GM18951 (cell line): ENCODE results near the gene SERPINE1.

Experiments used
- POLR2A ChIP-seq: IDR thresholded peaks from 4 replicates; pipeline ENCODE4 v1.6.1; 2011; ENCODE audit warnings: mild to moderate bottlenecking; ENCODE audit not compliant: insufficient read length, insufficient read depth; ENCODE audit errors: extremely low read depth
- in situ Hi-C: fragments of 300-500 bp; cut with MboI; formaldehyde crosslinking; loops from one replicate; pipeline ENCODE4 v1.12.0; 2022; ENCODE audit warnings: low sequenced_read_pairs, mixed read lengths, inconsistent platforms; ENCODE audit not compliant: unreplicated experiment

The SERPINE1 gene

GRCh38 chr7:101169110-101169837 is 42.4 kb downstream of the SERPINE1 start:
- TF ChIP-seq POLR2A = no peak
- in situ Hi-C loops = no loop called here

- TF ChIP-seq POLR2A = no peak
- in situ Hi-C loops = no loop called here
Measured at GRCh38 chr7:101169838-101170551, 43.1 kb downstream of the SERPINE1 start.

GRCh38 chr7:101170617-101171441 is 43.9 kb downstream of the SERPINE1 start:
- TF ChIP-seq POLR2A = no peak

GRCh38 chr7:101171442-101171837 is 44.5 kb downstream of the SERPINE1 start:
- no peak for TF ChIP-seq POLR2A
- in situ Hi-C loops = no loop called here

More at GRCh38 chr7:101170617-101171441, 43.9 kb downstream of the SERPINE1 start:
- in situ Hi-C loops = no loop called here

- in situ Hi-C loops = no loop called here
Measured at GRCh38 chr7:101172005-101172853, 45.3 kb downstream of the SERPINE1 start.

GRCh38 chr7:101172854-101173751 is 46.2 kb downstream of the SERPINE1 start:
- TF ChIP-seq POLR2A = no peak
- in situ Hi-C loops = no loop called here

More at GRCh38 chr7:101172005-101172853, 45.3 kb downstream of the SERPINE1 start:
- TF ChIP-seq POLR2A = no peak

- no peak for TF ChIP-seq POLR2A
- in situ Hi-C loops = no loop called here
Measured at GRCh38 chr7:101173752-101174244, 46.9 kb downstream of the SERPINE1 start.

GRCh38 chr7:101174322-101174854 is 47.5 kb downstream of the SERPINE1 start:
- TF ChIP-seq POLR2A = no peak
- in situ Hi-C loops = no loop called here

- in situ Hi-C loops = no loop called here
- no peak for TF ChIP-seq POLR2A
Measured at GRCh38 chr7:101175664-101176063, 48.8 kb downstream of the SERPINE1 start.

GRCh38 chr7:101177644-101178043 is 50.7 kb downstream of the SERPINE1 start:
- no peak for TF ChIP-seq POLR2A
- in situ Hi-C loops = no loop called here

- in situ Hi-C loops = no loop called here
Measured at GRCh38 chr7:101179117-101179516, 52.2 kb downstream of the SERPINE1 start.

GRCh38 chr7:101179713-101180112 is 52.8 kb downstream of the SERPINE1 start:
- in situ Hi-C loops = no loop called here

More at GRCh38 chr7:101179117-101179516, 52.2 kb downstream of the SERPINE1 start:
- no peak for TF ChIP-seq POLR2A

More at GRCh38 chr7:101179713-101180112, 52.8 kb downstream of the SERPINE1 start:
- TF ChIP-seq POLR2A = no peak
